Ecto neural progenitor cell (in vitro differentiated cells): ENCODE results near the gene TSPY1.
"Not testable (repeated sequence)": the region's sequence is repeated elsewhere in the genome, so short reads cannot be mapped to it uniquely, and the experiment has no call there.

Source experiments
- DNase-seq: peaks from one replicate; pipeline ENCODE4 v3.0.0-alpha.2; 2018; ENCODE audit warnings: low spot score

Gene TSPY1, protein sequence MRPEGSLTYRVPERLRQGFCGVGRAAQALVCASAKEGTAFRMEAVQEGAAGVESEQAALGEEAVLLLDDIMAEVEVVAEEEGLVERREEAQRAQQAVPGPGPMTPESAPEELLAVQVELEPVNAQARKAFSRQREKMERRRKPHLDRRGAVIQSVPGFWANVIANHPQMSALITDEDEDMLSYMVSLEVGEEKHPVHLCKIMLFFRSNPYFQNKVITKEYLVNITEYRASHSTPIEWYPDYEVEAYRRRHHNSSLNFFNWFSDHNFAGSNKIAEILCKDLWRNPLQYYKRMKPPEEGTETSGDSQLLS

GRCh38 chrY:9466655-9467054 lies at the start of gene TSPY1:
Gene TSPY1 (plus strand): TSS chrY:9466955. CDS start chrY:9467001, 46 bp downstream.
- not testable (repeated sequence) for DNase-seq

DNA sequence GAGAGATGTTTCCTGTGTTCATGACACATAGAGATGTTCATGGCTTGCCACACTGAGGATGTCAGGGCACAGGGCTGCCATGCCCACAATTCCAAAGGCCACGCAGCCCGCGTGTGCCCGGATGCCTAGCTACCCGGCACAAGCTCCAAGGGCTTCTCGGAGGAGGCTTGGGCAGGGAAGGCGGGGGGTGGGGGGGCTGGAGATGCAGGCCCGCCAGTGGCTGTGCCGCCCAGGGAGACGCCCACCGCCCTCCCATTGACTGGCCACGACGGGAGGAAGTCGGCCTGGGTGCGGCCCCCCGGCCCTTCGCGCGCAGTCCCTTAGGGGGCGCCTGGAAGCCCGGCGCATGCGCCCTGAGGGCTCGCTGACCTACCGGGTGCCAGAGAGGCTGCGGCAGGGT lies 20.2 kb downstream of the TSPY1 start, which contains the start of gene TSPY9:
Gene TSPY9 (plus strand): TSS at position 301 of the 400 bp plus-strand sequence. CDS start 46 bp downstream, at position 347.
- DNase-seq = not testable (repeated sequence)

DNA sequence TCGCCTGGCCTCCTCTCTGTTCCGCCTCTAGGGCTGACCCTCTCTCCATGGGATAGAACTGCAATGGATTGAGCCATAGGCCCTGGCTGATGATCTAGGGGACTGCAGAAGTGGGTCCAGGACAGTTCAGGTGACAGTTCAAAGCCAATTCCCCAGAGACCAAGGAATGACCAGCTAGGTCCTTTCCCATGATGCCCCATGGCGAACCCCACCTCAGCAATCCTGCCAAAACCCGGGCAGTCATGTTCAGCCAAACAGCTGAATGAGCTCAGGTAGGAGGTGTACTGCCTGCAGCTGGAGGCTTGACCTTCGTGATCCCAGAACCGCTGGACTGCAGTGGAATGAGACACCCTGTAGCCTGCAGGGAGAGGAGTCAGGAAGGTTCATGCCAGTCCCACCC lies 37.6 kb downstream of the TSPY1 start:
- DNase-seq = not testable (repeated sequence)

- not testable (repeated sequence) for DNase-seq
Measured at GRCh38 chrY:9516287-9516686, 49.5 kb downstream of the TSPY1 start.
